Adipocyte (in vitro differentiated cells): ENCODE data around the gene TMEM132C.

Experiments used
- DNase-seq: peaks from one replicate; pipeline ENCODE4 v3.0.0-alpha.2; 2015; ENCODE audit warnings: low read depth
- H3K27me3 ChIP-seq: replicated peaks from 2 replicates; pipeline ENCODE4 v1.7.0; 2013; ENCODE audit warnings: mild to moderate bottlenecking, low read length, moderate library complexity; ENCODE audit not compliant: control insufficient read depth, insufficient read depth
- H3K36me3 ChIP-seq: 2 replicates; pipeline ENCODE4 v1.7.0; 2013; ENCODE audit warnings: low read length, mild to moderate bottlenecking, moderate library complexity; ENCODE audit not compliant: control insufficient read depth, insufficient read depth, severe bottlenecking
- H3K4me1 ChIP-seq: 2 replicates; pipeline ENCODE4 v1.7.0; 2013; ENCODE audit warnings: mild to moderate bottlenecking, low read length, moderate library complexity; ENCODE audit not compliant: control insufficient read depth, insufficient read depth
- H3K4me3 ChIP-seq: 2 replicates; pipeline ENCODE4 v1.7.0; 2013; ENCODE audit warnings: mild to moderate bottlenecking, low read length, moderate library complexity
- H3K9ac ChIP-seq: 2 replicates; pipeline ENCODE4 v1.7.0; 2013; ENCODE audit warnings: mild to moderate bottlenecking, low read length, moderate library complexity
- H3K9me3 ChIP-seq: 2 replicates; pipeline ENCODE4 v1.7.0; 2013; ENCODE audit warnings: mild to moderate bottlenecking, low read length, moderate library complexity; ENCODE audit not compliant: control insufficient read depth

The TMEM132C gene

GRCh38 chr12:128537668-128538067 lies 270.7 kb downstream of the TMEM132C start:
- Histone ChIP-seq H3K4me1 (no peaks in the 10 kb centered on the region), H3K9me3 (no peaks in the 10 kb centered on the region), H3K27me3 (no peaks in the 10 kb centered on the region), H3K9ac (no peak overlapping the region), H3K36me3 (no peaks in the 10 kb centered on the region), H3K4me3 (no peak overlapping the region)
- no peak for DNase-seq

DNA sequence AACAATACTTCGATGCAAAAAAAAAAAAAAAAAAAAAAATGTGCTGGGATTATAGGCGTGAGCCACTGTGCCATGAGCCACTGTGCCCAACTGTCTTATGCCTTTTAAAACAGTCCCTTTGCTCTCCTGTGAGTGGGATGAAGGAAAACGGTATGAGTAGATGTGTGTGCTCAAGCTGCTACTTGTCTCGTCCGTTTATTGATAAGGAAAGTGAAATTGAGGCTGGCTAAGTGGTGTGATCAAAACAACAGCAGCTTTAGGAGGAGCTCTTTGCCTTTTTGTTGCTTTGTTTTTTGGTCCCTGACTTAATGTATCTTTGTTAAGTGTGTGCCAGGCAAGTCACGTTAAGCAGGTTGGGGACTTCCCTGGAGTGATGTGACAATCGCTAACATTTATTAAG lies 275.9 kb downstream of the TMEM132C start:
- H3K4me1 ChIP-seq: no peaks in the 10 kb centered on the region
- no peak for DNase-seq
- H3K36me3 ChIP-seq: no peaks in the 10 kb centered on the region
- no peaks in the 10 kb centered on the region for H3K27me3 ChIP-seq
- H3K9ac ChIP-seq: no peak overlapping the region
- H3K9me3 ChIP-seq: no peaks in the 10 kb centered on the region
- no peak overlapping the region for H3K4me3 ChIP-seq

GRCh38 chr12:128543460-128543859 lies 276.5 kb downstream of the TMEM132C start:
- Histone ChIP-seq H3K9ac (no peak overlapping the region), H3K36me3 (no peaks in the 10 kb centered on the region), H3K9me3 (no peaks in the 10 kb centered on the region), H3K27me3 (no peaks in the 10 kb centered on the region), H3K4me1 (no peaks in the 10 kb centered on the region), H3K4me3 (no peak overlapping the region)
- no peak for DNase-seq

- no peaks in the 10 kb centered on the region for H3K4me1 ChIP-seq
- no peak for DNase-seq
- no peak overlapping the region for H3K4me3 ChIP-seq
- no peaks in the 10 kb centered on the region for H3K27me3 ChIP-seq
- no peak overlapping the region for H3K9ac ChIP-seq
- no peaks in the 10 kb centered on the region for H3K9me3 ChIP-seq
- H3K36me3 ChIP-seq: no peaks in the 10 kb centered on the region
These were observed 277.0 kb downstream of the TMEM132C start for GRCh38 chr12:128543971-128544370.

- Histone ChIP-seq H3K4me3 (no peak overlapping the region), H3K9ac (no peak overlapping the region), H3K27me3 (peaks cover 4% of the 10 kb centered on the region), H3K36me3 (no peaks in the 10 kb centered on the region), H3K4me1 (no peaks in the 10 kb centered on the region), H3K9me3 (no peaks in the 10 kb centered on the region)
- no peak for DNase-seq
These were observed 282.0 kb downstream of the TMEM132C start for GRCh38 chr12:128548949-128549348.

DNA sequence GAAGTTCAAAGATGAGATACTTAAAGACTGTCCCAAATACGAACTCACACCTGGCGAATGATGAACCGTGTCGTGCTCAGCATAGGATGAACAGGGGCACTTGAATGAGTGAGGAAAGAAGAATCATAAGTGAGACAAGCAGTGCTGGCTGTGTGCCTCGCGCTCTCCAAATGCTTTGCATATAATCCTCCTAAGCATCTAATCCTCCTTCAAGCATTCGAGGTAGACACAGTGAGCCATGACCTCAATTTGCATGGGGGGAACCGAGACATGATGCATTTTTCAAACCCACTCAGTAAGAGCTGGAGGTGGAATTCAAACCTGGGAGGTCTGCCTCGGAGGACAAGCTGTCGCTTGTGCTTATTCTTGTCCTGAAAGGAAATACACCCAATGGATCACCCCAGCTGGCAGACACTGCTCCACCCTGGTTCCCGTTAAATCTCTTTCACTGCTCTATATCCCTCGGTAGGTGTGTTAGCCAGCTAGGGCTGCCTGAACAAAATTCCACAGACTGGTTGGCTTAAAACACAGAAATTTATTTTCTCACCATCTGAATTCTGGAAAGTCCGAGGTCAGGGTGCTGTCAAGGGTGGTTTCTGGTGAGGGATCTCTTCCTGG lies 282.7 kb downstream of the TMEM132C start:
- Histone ChIP-seq H3K9ac (no peak overlapping the region), H3K36me3 (no peaks in the 10 kb centered on the region), H3K9me3 (no peaks in the 10 kb centered on the region), H3K27me3 (peaks cover 4% of the 10 kb centered on the region), H3K4me3 (no peak overlapping the region), H3K4me1 (no peaks in the 10 kb centered on the region)
- no peak for DNase-seq

GRCh38 chr12:128551266-128551665 lies 284.3 kb downstream of the TMEM132C start:
- Histone ChIP-seq H3K4me1 (no peaks in the 10 kb centered on the region), H3K4me3 (no peak overlapping the region), H3K36me3 (no peaks in the 10 kb centered on the region), H3K9me3 (peaks cover 2% of the 10 kb centered on the region), H3K27me3 (peaks cover 4% of the 10 kb centered on the region), H3K9ac (no peak overlapping the region)
- DNase-seq: no peak

DNA sequence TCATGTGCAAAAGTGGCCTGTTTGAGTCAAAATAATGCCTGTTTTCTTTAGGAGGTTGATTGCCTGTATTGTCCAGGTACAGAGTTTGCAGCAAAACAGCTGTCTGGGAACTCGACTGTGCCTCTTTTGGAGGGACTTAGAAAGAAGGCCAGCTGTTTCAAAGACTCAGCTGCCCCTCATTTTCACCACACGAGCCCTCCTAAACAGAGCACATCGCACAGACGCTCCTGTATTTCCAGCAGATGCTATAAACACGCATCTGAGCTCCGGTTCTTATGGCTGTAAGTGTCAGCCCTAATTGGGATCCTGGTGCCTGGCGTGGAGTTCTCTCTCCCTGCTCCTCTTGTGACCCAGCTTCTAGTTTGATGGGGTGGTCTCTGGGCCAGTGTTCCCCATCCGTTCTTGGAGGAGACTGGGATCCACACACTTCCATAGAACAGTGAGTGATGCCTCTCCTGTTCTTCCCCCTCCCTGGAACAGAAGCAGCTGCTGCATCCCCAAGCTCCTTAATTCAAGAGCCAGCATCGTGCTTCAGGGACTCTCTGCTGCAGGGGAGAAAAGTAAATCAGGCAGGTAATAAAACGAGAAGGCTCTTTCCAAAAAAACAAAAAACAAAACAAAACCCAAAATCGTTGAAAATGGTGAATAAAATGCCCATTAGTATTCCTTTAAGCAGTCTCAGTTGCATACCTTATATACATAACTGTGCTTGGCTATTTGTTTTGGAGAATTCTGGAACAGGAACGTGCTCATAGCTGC lies 287.8 kb downstream of the TMEM132C start:
- H3K4me1 ChIP-seq: no peaks in the 10 kb centered on the region
- H3K9ac ChIP-seq: no peak overlapping the region
- no peak overlapping the region for H3K4me3 ChIP-seq
- peaks cover 11% of the 10 kb centered on the region for H3K9me3 ChIP-seq
- H3K36me3 ChIP-seq: no peaks in the 10 kb centered on the region
- DNase-seq: no peak
- H3K27me3 ChIP-seq: peaks cover 4% of the 10 kb centered on the region

- Histone ChIP-seq H3K9ac (no peak overlapping the region), H3K27me3 (no peaks in the 10 kb centered on the region), H3K4me1 (no peaks in the 10 kb centered on the region), H3K9me3 (peaks cover 15% of the 10 kb centered on the region), H3K36me3 (no peaks in the 10 kb centered on the region), H3K4me3 (no peak overlapping the region)
- DNase-seq: no peak
These were observed 290.3 kb downstream of the TMEM132C start for GRCh38 chr12:128557231-128557630.

DNA sequence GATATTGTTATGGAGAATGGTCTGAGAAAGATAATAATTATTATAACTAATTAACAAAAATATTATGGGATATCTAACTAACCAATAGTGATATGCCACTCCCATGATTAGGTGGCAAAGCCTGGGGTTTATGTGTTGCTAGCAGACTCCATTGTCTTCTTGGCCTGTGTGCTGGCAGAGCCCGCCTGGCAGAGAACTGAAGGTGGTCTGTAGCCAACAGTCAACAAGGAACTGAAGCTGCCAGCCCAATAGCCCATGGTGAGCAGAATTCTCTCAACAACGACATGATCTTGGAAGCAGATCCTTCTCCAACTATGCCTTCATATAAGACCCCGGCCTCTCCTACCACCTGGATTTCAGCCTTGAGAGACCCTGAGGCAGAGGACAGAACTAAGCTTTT lies 298.0 kb downstream of the TMEM132C start:
- Histone ChIP-seq H3K4me3 (no peak overlapping the region), H3K9me3 (peaks cover 13% of the 10 kb centered on the region), H3K4me1 (no peaks in the 10 kb centered on the region), H3K27me3 (no peaks in the 10 kb centered on the region), H3K36me3 (no peaks in the 10 kb centered on the region), H3K9ac (no peak overlapping the region)
- DNase-seq: no peak

GRCh38 chr12:128567730-128568129 lies 300.8 kb downstream of the TMEM132C start:
- H3K36me3 ChIP-seq: no peaks in the 10 kb centered on the region
- peaks cover 5% of the 10 kb centered on the region for H3K9me3 ChIP-seq
- no peaks in the 10 kb centered on the region for H3K4me1 ChIP-seq
- no peak overlapping the region for H3K9ac ChIP-seq
- H3K4me3 ChIP-seq: no peak overlapping the region
- H3K27me3 ChIP-seq: no peaks in the 10 kb centered on the region
- DNase-seq: no peak
